ACC112 (cell line): Measurements from ENCODE around the gene BBS9.
A peak's percentile ranks its signal among the peaks of the same experiment; 100 is the strongest.
"Not testable (repeated sequence)": the region's sequence is repeated elsewhere in the genome, so short reads cannot be mapped to it uniquely, and the experiment has no call there.

Experiments used
- H2AFZ ChIP-seq: fragments of 200-600 bp; sonication (generic); one replicate; pipeline ENCODE4 v1.6.0; 2017; ENCODE audit warnings: antibody characterized with exemption, low read length; ENCODE audit not compliant: unreplicated experiment
- H3K27ac ChIP-seq: fragments of 200-600 bp; sonication (generic); 2 replicates; pipeline ENCODE4 v1.5.1; 2014; ENCODE audit warnings: low read depth, mild to moderate bottlenecking, antibody characterized with exemption, low read length, moderate library complexity
- H3K27me3 ChIP-seq: fragments of 200-600 bp; sonication (generic); 2 replicates; pipeline ENCODE4 v1.6.1; 2014; ENCODE audit warnings: mild to moderate bottlenecking, antibody characterized with exemption, low read length, moderate library complexity, mixed read lengths; ENCODE audit not compliant: insufficient read depth
- H3K36me3 ChIP-seq: fragments of 200-600 bp; sonication (generic); 2 replicates; pipeline ENCODE4 v1.6.1; 2016; ENCODE audit warnings: mild to moderate bottlenecking, antibody characterized with exemption, low read length, moderate library complexity, mixed read lengths; ENCODE audit not compliant: insufficient read depth
- H3K4me1 ChIP-seq: fragments of 200-600 bp; sonication (generic); one replicate; pipeline ENCODE4 v1.6.1; 2016; ENCODE audit warnings: low read length, mixed read lengths; ENCODE audit not compliant: insufficient read depth, unreplicated experiment, control insufficient read depth
- H3K4me3 ChIP-seq: fragments of 200-600 bp; sonication (generic); 2 replicates; pipeline ENCODE4 v1.5.1; 2014; ENCODE audit warnings: mild to moderate bottlenecking, low read depth, low read length
- H3K79me2 ChIP-seq: fragments of 200-600 bp; sonication (generic); one replicate; pipeline ENCODE4 v1.6.0; 2016; ENCODE audit warnings: low read length; ENCODE audit not compliant: control insufficient read depth, unreplicated experiment, insufficient read depth

The BBS9 gene

GRCh38 chr7:33232632-33233145 is 103.3 kb downstream of the BBS9 start:
- no peaks in the 10 kb centered on the region for H3K79me2 ChIP-seq
- H3K4me3 ChIP-seq, result no peak overlapping the region
- peaks cover 5% of the 10 kb centered on the region for H3K4me1 ChIP-seq
- H3K27me3 ChIP-seq, result no peaks in the 10 kb centered on the region
- H2AFZ ChIP-seq, result no peak overlapping the region
- H3K36me3 ChIP-seq, result no peaks in the 10 kb centered on the region
- no peak overlapping the region for H3K27ac ChIP-seq

GRCh38 chr7:33233659-33234058 is 104.3 kb downstream of the BBS9 start:
- H3K79me2 ChIP-seq, result no peaks in the 10 kb centered on the region
- H3K36me3 ChIP-seq, result no peaks in the 10 kb centered on the region
- H2AFZ ChIP-seq, result no peak overlapping the region
- no peak overlapping the region for H3K4me3 ChIP-seq
- H3K27ac ChIP-seq, result no peak overlapping the region
- peaks cover 5% of the 10 kb centered on the region for H3K4me1 ChIP-seq
- no peaks in the 10 kb centered on the region for H3K27me3 ChIP-seq

- peaks cover 5% of the 10 kb centered on the region for H3K4me1 ChIP-seq
- no peaks in the 10 kb centered on the region for H3K79me2 ChIP-seq
- H3K4me3 ChIP-seq, result no peak overlapping the region
- H3K27me3 ChIP-seq, result no peaks in the 10 kb centered on the region
- H3K36me3 ChIP-seq, result no peaks in the 10 kb centered on the region
- no peak overlapping the region for H2AFZ ChIP-seq
- H3K27ac ChIP-seq, result no peak overlapping the region
Observed at GRCh38 chr7:33237036-33237435, 107.7 kb downstream of the BBS9 start.

GRCh38 chr7:33243319-33243881 is 114.0 kb downstream of the BBS9 start:
- Histone ChIP-seq H3K79me2 (no peaks in the 10 kb centered on the region), H2AFZ (no peak overlapping the region)

GRCh38 chr7:33248671-33249070 is 119.3 kb downstream of the BBS9 start:
- Histone ChIP-seq H3K27ac (no peak overlapping the region), H3K4me1 (peaks cover 14% of the 10 kb centered on the region), H3K79me2 (no peaks in the 10 kb centered on the region), H2AFZ (no peak overlapping the region), H3K4me3 (no peak overlapping the region), H3K27me3 (no peaks in the 10 kb centered on the region), H3K36me3 (no peaks in the 10 kb centered on the region)

More at GRCh38 chr7:33243319-33243881, 114.0 kb downstream of the BBS9 start:
- H3K36me3 ChIP-seq, result no peaks in the 10 kb centered on the region
- no peaks in the 10 kb centered on the region for H3K4me1 ChIP-seq
- no peak overlapping the region for H3K4me3 ChIP-seq
- H3K27me3 ChIP-seq, result no peaks in the 10 kb centered on the region
- no peak overlapping the region for H3K27ac ChIP-seq

GRCh38 chr7:33250421-33250871 is 121.1 kb downstream of the BBS9 start:
- H3K27ac ChIP-seq, result peak overlapping the region; percentile 53
- no peak overlapping the region for H2AFZ ChIP-seq

GRCh38 chr7:33251301-33251700 is 121.9 kb downstream of the BBS9 start:
- H3K4me1 ChIP-seq, result peaks cover 14% of the 10 kb centered on the region
- peak overlapping the region; percentile 53; the same call in 1 of the 2 replicates for H3K27ac ChIP-seq
- no peaks in the 10 kb centered on the region for H3K79me2 ChIP-seq
- no peak overlapping the region for H2AFZ ChIP-seq
- no peak overlapping the region for H3K4me3 ChIP-seq
- H3K36me3 ChIP-seq, result no peaks in the 10 kb centered on the region
- H3K27me3 ChIP-seq, result no peaks in the 10 kb centered on the region

More at GRCh38 chr7:33250421-33250871, 121.1 kb downstream of the BBS9 start:
- Histone ChIP-seq H3K36me3 (no peaks in the 10 kb centered on the region), H3K4me3 (no peak overlapping the region), H3K27me3 (no peaks in the 10 kb centered on the region), H3K4me1 (peaks cover 14% of the 10 kb centered on the region), H3K79me2 (no peaks in the 10 kb centered on the region)

- Histone ChIP-seq H3K4me3 (no peak overlapping the region), H3K36me3 (no peaks in the 10 kb centered on the region), H3K79me2 (no peaks in the 10 kb centered on the region), H2AFZ (no peak overlapping the region), H3K27ac (no peak overlapping the region), H3K27me3 (no peaks in the 10 kb centered on the region), H3K4me1 (peaks cover 3% of the 10 kb centered on the region)
Observed at GRCh38 chr7:33258491-33258951, 129.2 kb downstream of the BBS9 start.

- H3K79me2 ChIP-seq, result no peaks in the 10 kb centered on the region
- H3K4me3 ChIP-seq, result no peak overlapping the region
- H3K4me1 ChIP-seq, result peaks cover 3% of the 10 kb centered on the region
- no peak overlapping the region for H2AFZ ChIP-seq
- H3K36me3 ChIP-seq, result no peaks in the 10 kb centered on the region
- no peak overlapping the region for H3K27ac ChIP-seq
- H3K27me3 ChIP-seq, result no peaks in the 10 kb centered on the region
Observed at GRCh38 chr7:33261585-33261984, 132.2 kb downstream of the BBS9 start.

- H3K79me2 ChIP-seq, result no peaks in the 10 kb centered on the region
- no peak overlapping the region for H2AFZ ChIP-seq
- no peak overlapping the region for H3K27ac ChIP-seq
- H3K36me3 ChIP-seq, result no peaks in the 10 kb centered on the region
- H3K4me3 ChIP-seq, result no peak overlapping the region
- peaks cover 3% of the 10 kb centered on the region for H3K4me1 ChIP-seq
- no peaks in the 10 kb centered on the region for H3K27me3 ChIP-seq
Observed at GRCh38 chr7:33262476-33262875, 133.1 kb downstream of the BBS9 start.

- not testable (repeated sequence) for H3K4me1 ChIP-seq, H3K79me2 ChIP-seq, H3K4me3 ChIP-seq, H2AFZ ChIP-seq, H3K27me3 ChIP-seq, H3K36me3 ChIP-seq, H3K27ac ChIP-seq
Observed at GRCh38 chr7:33271839-33272371, 142.5 kb downstream of the BBS9 start.
